8988T (cell line): ENCODE data around the gene BTBD19.
"Not testable (repeated sequence)": the region's sequence is repeated elsewhere in the genome, so short reads cannot be mapped to it uniquely, and the experiment has no call there.

Experiments used
- DNase-seq: peaks from one replicate; pipeline ENCODE4 v3.0.0; 2011

The BTBD19 gene

GRCh38 chr1:44788120-44788860 is 20.0 kb upstream of the BTBD19 start, which contains the start of gene BEST4:
TSS of gene BEST4 (minus strand) at chr1:44788170. CDS start at chr1:44787705, 465 bp downstream.
- DNase-seq: no peak

- no peak for DNase-seq
These were observed 17.1 kb upstream of the BTBD19 start for GRCh38 chr1:44790968-44791801.

GRCh38 chr1:44792736-44793502 is 15.4 kb upstream of the BTBD19 start:
- no peak for DNase-seq

GRCh38 chr1:44797886-44798285 is 10.4 kb upstream of the BTBD19 start:
- not testable (repeated sequence) for DNase-seq

GRCh38 chr1:44798481-44799365 is 9.6 kb upstream of the BTBD19 start:
- DNase-seq: no peak

GRCh38 chr1:44799770-44800584 is 8.3 kb upstream of the BTBD19 start, which contains the start of gene PLK3:
TSS of gene PLK3 (plus strand) at chr1:44800377. CDS start at chr1:44800464, 87 bp downstream.
- DNase-seq: peak; percentile 84

GRCh38 chr1:44801491-44802305 is 6.6 kb upstream of the BTBD19 start:
- DNase-seq: no peak

GRCh38 chr1:44802306-44803061 is 5.8 kb upstream of the BTBD19 start:
- no peak for DNase-seq

GRCh38 chr1:44803062-44803311 is 5.3 kb upstream of the BTBD19 start:
- DNase-seq: no peak

GRCh38 chr1:44803312-44804095 is 4.8 kb upstream of the BTBD19 start:
- no peak for DNase-seq

GRCh38 chr1:44805311-44806024 is 2.9 kb upstream of the BTBD19 start:
- no peak for DNase-seq

GRCh38 chr1:44806025-44806703 is 2.2 kb upstream of the BTBD19 start:
- DNase-seq: no peak

- DNase-seq: no peak
These were observed 1.5 kb upstream of the BTBD19 start, which contains the start of gene DYNLT4 for GRCh38 chr1:44806704-44807363. TSS of gene DYNLT4 (minus strand) at chr1:44807351. CDS start at chr1:44806668, 683 bp downstream.

GRCh38 chr1:44807364-44808062 is 810 bp upstream of the BTBD19 start:
- peak; percentile 85 for DNase-seq

GRCh38 chr1:44808938-44809917 is 905 bp downstream of the BTBD19 start:
- no peak for DNase-seq
